ENCODE data around the gene RASGRP3.

DNA sequence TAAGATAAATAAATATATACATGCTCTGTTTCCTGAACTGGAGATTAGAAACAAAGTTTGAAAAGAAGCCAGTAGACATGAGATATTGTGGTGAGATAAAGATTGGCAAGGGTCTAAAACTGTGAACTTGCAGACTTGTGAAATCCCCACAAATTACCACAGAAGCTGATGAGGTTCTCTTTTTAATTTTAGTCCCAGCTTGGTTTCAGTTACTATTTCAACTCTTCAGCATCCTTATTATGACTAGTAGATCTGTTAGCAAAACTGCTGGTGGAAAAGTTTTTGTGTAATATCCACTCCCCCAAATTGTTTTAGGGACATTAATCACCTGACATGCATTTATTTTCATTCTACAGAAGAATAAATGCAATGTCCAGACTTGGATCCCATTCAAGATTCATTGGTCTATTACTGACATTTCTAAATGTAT, 20.8 kb downstream of the RASGRP3 start:
- TF ChIP-seq, protein P1, sequence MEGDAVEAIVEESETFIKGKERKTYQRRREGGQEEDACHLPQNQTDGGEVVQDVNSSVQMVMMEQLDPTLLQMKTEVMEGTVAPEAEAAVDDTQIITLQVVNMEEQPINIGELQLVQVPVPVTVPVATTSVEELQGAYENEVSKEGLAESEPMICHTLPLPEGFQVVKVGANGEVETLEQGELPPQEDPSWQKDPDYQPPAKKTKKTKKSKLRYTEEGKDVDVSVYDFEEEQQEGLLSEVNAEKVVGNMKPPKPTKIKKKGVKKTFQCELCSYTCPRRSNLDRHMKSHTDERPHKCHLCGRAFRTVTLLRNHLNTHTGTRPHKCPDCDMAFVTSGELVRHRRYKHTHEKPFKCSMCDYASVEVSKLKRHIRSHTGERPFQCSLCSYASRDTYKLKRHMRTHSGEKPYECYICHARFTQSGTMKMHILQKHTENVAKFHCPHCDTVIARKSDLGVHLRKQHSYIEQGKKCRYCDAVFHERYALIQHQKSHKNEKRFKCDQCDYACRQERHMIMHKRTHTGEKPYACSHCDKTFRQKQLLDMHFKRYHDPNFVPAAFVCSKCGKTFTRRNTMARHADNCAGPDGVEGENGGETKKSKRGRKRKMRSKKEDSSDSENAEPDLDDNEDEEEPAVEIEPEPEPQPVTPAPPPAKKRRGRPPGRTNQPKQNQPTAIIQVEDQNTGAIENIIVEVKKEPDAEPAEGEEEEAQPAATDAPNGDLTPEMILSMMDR (IDR thresholded peaks at IDR 0.05) = no peak
- no peak for TF ChIP-seq POLR2A (IDR thresholded peaks at IDR 0.05)

Measured in adrenal gland (tissue), 5 donors.